ENCODE results near the gene NDUFB7.

DNA sequence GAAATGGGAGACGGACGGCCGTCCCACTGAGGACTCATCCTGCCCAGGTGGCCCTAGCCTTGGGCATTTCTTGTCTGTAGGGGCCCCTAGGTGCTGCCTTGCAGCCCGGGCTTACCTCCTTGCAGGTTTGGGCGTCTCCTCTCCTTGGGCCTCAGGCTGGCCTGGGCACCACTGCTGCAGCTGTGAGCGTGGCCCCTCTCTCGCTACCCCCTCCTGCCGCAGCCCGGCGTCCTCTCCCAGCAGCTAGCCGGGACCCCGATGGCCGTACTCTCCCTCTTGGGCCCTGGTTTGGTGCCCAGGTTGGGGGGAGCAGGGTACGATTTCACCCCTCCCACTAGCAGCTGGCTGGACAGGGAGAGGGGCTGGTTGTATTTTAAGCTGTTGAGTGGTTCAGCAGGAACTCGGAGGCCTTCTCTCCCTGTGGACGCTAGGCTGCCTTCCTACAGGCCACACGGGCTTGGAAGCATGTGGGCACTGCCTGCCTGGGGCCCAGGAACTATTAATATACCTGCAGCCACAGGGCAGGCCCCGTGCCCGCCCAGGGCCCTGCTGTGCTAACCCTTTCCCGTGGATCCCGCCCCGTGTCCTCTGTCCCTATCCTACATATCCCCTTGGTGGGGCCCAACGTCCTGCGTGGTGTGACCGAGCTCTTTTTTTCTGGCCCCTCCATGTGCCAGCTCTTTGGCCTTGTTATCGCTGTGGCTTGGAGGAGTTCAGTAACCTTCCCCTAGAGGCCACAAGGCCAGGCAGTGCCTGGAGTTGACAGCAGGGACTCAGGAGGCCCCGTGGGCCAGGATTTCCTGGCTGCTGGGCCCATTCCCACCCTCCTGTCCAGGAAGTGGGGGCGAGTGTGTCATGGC is 11.7 kb downstream of the NDUFB7 start:
- TF ChIP-seq, protein P1, sequence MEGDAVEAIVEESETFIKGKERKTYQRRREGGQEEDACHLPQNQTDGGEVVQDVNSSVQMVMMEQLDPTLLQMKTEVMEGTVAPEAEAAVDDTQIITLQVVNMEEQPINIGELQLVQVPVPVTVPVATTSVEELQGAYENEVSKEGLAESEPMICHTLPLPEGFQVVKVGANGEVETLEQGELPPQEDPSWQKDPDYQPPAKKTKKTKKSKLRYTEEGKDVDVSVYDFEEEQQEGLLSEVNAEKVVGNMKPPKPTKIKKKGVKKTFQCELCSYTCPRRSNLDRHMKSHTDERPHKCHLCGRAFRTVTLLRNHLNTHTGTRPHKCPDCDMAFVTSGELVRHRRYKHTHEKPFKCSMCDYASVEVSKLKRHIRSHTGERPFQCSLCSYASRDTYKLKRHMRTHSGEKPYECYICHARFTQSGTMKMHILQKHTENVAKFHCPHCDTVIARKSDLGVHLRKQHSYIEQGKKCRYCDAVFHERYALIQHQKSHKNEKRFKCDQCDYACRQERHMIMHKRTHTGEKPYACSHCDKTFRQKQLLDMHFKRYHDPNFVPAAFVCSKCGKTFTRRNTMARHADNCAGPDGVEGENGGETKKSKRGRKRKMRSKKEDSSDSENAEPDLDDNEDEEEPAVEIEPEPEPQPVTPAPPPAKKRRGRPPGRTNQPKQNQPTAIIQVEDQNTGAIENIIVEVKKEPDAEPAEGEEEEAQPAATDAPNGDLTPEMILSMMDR (IDR thresholded peaks at IDR 0.05) = no peak
- TF ChIP-seq, protein P2, sequence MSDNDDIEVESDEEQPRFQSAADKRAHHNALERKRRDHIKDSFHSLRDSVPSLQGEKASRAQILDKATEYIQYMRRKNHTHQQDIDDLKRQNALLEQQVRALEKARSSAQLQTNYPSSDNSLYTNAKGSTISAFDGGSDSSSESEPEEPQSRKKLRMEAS (CRISPR knock-in tag; IDR thresholded peaks at IDR 0.05) = no peak
- TF ChIP-seq, protein P3, sequence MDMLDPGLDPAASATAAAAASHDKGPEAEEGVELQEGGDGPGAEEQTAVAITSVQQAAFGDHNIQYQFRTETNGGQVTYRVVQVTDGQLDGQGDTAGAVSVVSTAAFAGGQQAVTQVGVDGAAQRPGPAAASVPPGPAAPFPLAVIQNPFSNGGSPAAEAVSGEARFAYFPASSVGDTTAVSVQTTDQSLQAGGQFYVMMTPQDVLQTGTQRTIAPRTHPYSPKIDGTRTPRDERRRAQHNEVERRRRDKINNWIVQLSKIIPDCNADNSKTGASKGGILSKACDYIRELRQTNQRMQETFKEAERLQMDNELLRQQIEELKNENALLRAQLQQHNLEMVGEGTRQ (CRISPR knock-in tag; IDR thresholded peaks at IDR 0.05) = no peak
- TF ChIP-seq, protein P4, sequence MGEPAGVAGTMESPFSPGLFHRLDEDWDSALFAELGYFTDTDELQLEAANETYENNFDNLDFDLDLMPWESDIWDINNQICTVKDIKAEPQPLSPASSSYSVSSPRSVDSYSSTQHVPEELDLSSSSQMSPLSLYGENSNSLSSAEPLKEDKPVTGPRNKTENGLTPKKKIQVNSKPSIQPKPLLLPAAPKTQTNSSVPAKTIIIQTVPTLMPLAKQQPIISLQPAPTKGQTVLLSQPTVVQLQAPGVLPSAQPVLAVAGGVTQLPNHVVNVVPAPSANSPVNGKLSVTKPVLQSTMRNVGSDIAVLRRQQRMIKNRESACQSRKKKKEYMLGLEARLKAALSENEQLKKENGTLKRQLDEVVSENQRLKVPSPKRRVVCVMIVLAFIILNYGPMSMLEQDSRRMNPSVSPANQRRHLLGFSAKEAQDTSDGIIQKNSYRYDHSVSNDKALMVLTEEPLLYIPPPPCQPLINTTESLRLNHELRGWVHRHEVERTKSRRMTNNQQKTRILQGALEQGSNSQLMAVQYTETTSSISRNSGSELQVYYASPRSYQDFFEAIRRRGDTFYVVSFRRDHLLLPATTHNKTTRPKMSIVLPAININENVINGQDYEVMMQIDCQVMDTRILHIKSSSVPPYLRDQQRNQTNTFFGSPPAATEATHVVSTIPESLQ (CRISPR knock-in tag; IDR thresholded peaks at IDR 0.05) = no peak

Data from WTC11 (cell line).